Measurements from ENCODE around the gene RASAL3. TPM values are rescaled to one million over a fixed set of nuclear protein-coding genes. Genes with fewer than 3 reads are reported as not detected.

The RASAL3 gene
- total and polyA plus RNA-seq, 2 of the 8 experiments (the other 6 are each of a cell fraction or from before 2014, with no cell fraction given), result 0.19 to 0.63 TPM

- TF ChIP-seq CHD7 (IDR thresholded peaks at IDR 0.05; ENCODE audit: insufficient replicate concordance, low read length), result no peak
- TF ChIP-seq SIX5 (IDR thresholded peaks at IDR 0.05; ENCODE audit: low read depth, low read length), result no peak
- no peak for TF ChIP-seq CTBP2 (IDR thresholded peaks at IDR 0.05; ENCODE audit: borderline replicate concordance, insufficient read depth, insufficient read length, low read length)
- TF ChIP-seq ZNF274 (IDR thresholded peaks at IDR 0.05; ENCODE audit: borderline replicate concordance, extremely low read depth, low read length), result no peak
- no peak for TF ChIP-seq USF2 (IDR thresholded peaks at IDR 0.05; ENCODE audit: low read length)
- TF ChIP-seq POLR2AphosphoS5 (IDR thresholded peaks at IDR 0.05; ENCODE audit: low read depth, low read length), result no peak
- TF ChIP-seq MAFK (IDR thresholded peaks at IDR 0.05; ENCODE audit: low read depth, low read length), result no peak
- TF ChIP-seq CHD1 (IDR thresholded peaks at IDR 0.05; ENCODE audit: low read depth, low read length), result no peak
Measured at GRCh38 chr19:15464394-15465385, at the start of gene RASAL3 (continued).

All from H1 (cell line).